ENCODE results near the gene CFDP1.

CFDP1 gene

GRCh38 chr16:75251280-75252048 lies 181.8 kb downstream of the CFDP1 start, which contains the start of gene BCAR1:
Gene BCAR1 (minus strand): TSS chr16:75251624. CDS start chr16:75251482, 142 bp downstream.
- no peak within 1 kb of the TSS for H3K27ac ChIP-seq (replicated peaks)
- DNase-seq (ENCODE audit: low read depth in 1 of 2, low spot score in 1 of 2): no peak
- no peak within 1 kb of the TSS for H3K4me3 ChIP-seq (replicated peaks; ENCODE audit: insufficient read depth, low read length)
- TF ChIP-seq SPI1 (IDR thresholded peaks at IDR 0.05; ENCODE audit: borderline replicate concordance, low read depth) (no peak), REST (IDR thresholded peaks at IDR 0.05; ENCODE audit: insufficient replicate concordance, low read depth) (no peak), POLR2AphosphoS5 (IDR thresholded peaks at IDR 0.05; ENCODE audit: low read depth) (no peak), CTCF (IDR thresholded peaks at IDR 0.05; ENCODE audit: insufficient read depth, low read length) (no peak), GABPA (IDR thresholded peaks at IDR 0.05; ENCODE audit: low read depth) (no peak)
- H3K27me3 ChIP-seq (ENCODE audit: insufficient read depth, poor library complexity, severe bottlenecking): peaks cover 80% of the 10 kb centered on the region

GRCh38 chr16:75250809-75251279 lies 182.5 kb downstream of the CFDP1 start:
- no peak for TF ChIP-seq SPI1 (IDR thresholded peaks at IDR 0.05; ENCODE audit: borderline replicate concordance, low read depth)
- TF ChIP-seq CTCF (IDR thresholded peaks at IDR 0.05; ENCODE audit: insufficient read depth, low read length): no peak
- TF ChIP-seq POLR2AphosphoS5 (IDR thresholded peaks at IDR 0.05; ENCODE audit: low read depth): no peak
- no peak for TF ChIP-seq GABPA (IDR thresholded peaks at IDR 0.05; ENCODE audit: low read depth)
- H3K27ac ChIP-seq (replicated peaks): no peak overlapping the region

GRCh38 chr16:75250089-75250808 lies 183.1 kb downstream of the CFDP1 start:
- DNase-seq (ENCODE audit: low read depth in 1 of 2, low spot score in 1 of 2): no peak
- Histone ChIP-seq H3K27ac (replicated peaks) (no peak overlapping the region), H3K27me3 (ENCODE audit: insufficient read depth, poor library complexity, severe bottlenecking) (peaks cover 75% of the 10 kb centered on the region), H3K4me3 (replicated peaks; ENCODE audit: insufficient read depth, low read length) (no peak overlapping the region)
- TF ChIP-seq REST (IDR thresholded peaks at IDR 0.05; ENCODE audit: insufficient replicate concordance, low read depth): no peak
- no peak for TF ChIP-seq SPI1 (IDR thresholded peaks at IDR 0.05; ENCODE audit: borderline replicate concordance, low read depth)
- TF ChIP-seq CTCF (IDR thresholded peaks at IDR 0.05; ENCODE audit: insufficient read depth, low read length): no peak
- TF ChIP-seq GABPA (IDR thresholded peaks at IDR 0.05; ENCODE audit: low read depth): no peak
- TF ChIP-seq POLR2AphosphoS5 (IDR thresholded peaks at IDR 0.05; ENCODE audit: low read depth): no peak

More at GRCh38 chr16:75250809-75251279, 182.5 kb downstream of the CFDP1 start:
- Histone ChIP-seq H3K4me3 (replicated peaks; ENCODE audit: insufficient read depth, low read length) (no peak overlapping the region), H3K27me3 (ENCODE audit: insufficient read depth, poor library complexity, severe bottlenecking) (peaks cover 78% of the 10 kb centered on the region)
- no peak for DNase-seq (ENCODE audit: low read depth in 1 of 2, low spot score in 1 of 2)
